CD4-positive, alpha-beta memory T cell (primary cell): ENCODE results near the gene ST14. TPM values are rescaled to one million over a fixed set of nuclear protein-coding genes. Genes with fewer than 3 reads are reported as not detected.

ENCODE experiments used
- CTCF ChIA-PET: fragments of 350-600 bp; sonication (Branson Sonifier 250); formaldehyde crosslinking; loops from one replicate; lab custom pipeline; 2021; ENCODE audit warnings: inconsistent platforms; ENCODE audit not compliant: partially characterized antibody; lab: Charles Lee
- POLR2A ChIA-PET: fragments of 350-600 bp; sonication (Branson Sonifier 250); formaldehyde crosslinking; loops from one replicate; lab custom pipeline; 2021; ENCODE audit not compliant: partially characterized antibody; lab: Charles Lee
- DNase-seq, 5 donors: peaks; one replicate each; pipeline versions ENCODE4 v3.0.0 to v3.0.0-alpha.2; 2020 to 2022; ENCODE audit warnings: mixed read lengths in 1 of 5
- H3K27ac ChIP-seq: one replicate; pipeline ENCODE4 v1.7.0; 2013; ENCODE audit warnings: low read depth, low read length
- H3K27me3 ChIP-seq: 2 replicates; pipeline ENCODE4 v1.7.0; 2013; ENCODE audit warnings: mild to moderate bottlenecking, low read length, moderate library complexity; ENCODE audit not compliant: insufficient read depth
- H3K36me3 ChIP-seq: 2 replicates; pipeline ENCODE4 v1.7.0; 2013; ENCODE audit warnings: mild to moderate bottlenecking, low read length, moderate library complexity; ENCODE audit not compliant: insufficient read depth
- H3K4me1 ChIP-seq: 2 replicates; pipeline ENCODE4 v1.7.0; 2013; ENCODE audit warnings: mild to moderate bottlenecking, low read length, moderate library complexity; ENCODE audit not compliant: insufficient read depth
- H3K4me3 ChIP-seq, 2 donors: one replicate each; pipeline ENCODE4 v1.7.0; 2013; ENCODE audit warnings: low read length in 2 of 2, mild to moderate bottlenecking in 1 of 2
- H3K9me3 ChIP-seq, 2 donors: one replicate each; pipeline ENCODE4 v1.7.0; 2013; ENCODE audit warnings: low read length in 2 of 2, control low read depth in 1 of 2; ENCODE audit not compliant: control insufficient read depth in 1 of 2
- H3K27ac Mint-ChIP-seq, 7 donors: one replicate each; pipeline ENCODE4 v1.8.0; 2020 to 2021; ENCODE audit warnings: mixed read lengths in 7 of 7, mild to moderate bottlenecking in 6 of 7, inconsistent platforms in 3 of 7, moderate library complexity in 3 of 7
- H3K27me3 Mint-ChIP-seq, 2 donors: one replicate each; pipeline ENCODE4 v1.8.0; 2020 to 2021; ENCODE audit warnings: mixed read lengths in 2 of 2
- H3K36me3 Mint-ChIP-seq, 2 donors: one replicate each; pipeline ENCODE4 v1.8.0; 2020 to 2021; ENCODE audit warnings: mixed read lengths in 2 of 2, inconsistent platforms in 1 of 2, mild to moderate bottlenecking in 1 of 2
- H3K4me1 Mint-ChIP-seq, 4 donors: one replicate each; pipeline ENCODE4 v1.8.0; 2020 to 2021; ENCODE audit warnings: mixed read lengths in 4 of 4, mild to moderate bottlenecking in 1 of 4
- H3K4me3 Mint-ChIP-seq, 8 donors: one replicate each; pipeline ENCODE4 v1.8.0; 2020 to 2021; ENCODE audit warnings: mixed read lengths in 8 of 8, mild to moderate bottlenecking in 7 of 8, moderate library complexity in 6 of 8, inconsistent platforms in 3 of 8
- H3K9me3 Mint-ChIP-seq, 8 donors: one replicate each; pipeline ENCODE4 v1.8.0; 2020 to 2021; ENCODE audit warnings: mixed read lengths in 8 of 8, mild to moderate bottlenecking in 5 of 8, inconsistent platforms in 3 of 8, moderate library complexity in 1 of 8
- intact Hi-C: fragments of 100-400 bp; cut with micrococcal nuclease; formaldehyde crosslinking; loops from one replicate; pipeline ENCODE4 v1.15.1; 2023
- polyA plus RNA-seq, 2 donors: library from polyadenylated mRNA; unstranded; fragments of 300-500 nt; fragmentation: Illumina TruSeq; gene quantifications; one replicate each; pipeline ENCODE4 v1.2.3, GENCODE V29; 2021
- total RNA-seq, 2 experiments: library from RNA; stranded (reverse); gene quantifications; one replicate each; pipeline ENCODE4 v1.2.3, GENCODE V29; 2021

Gene ST14
- total and polyA plus RNA-seq, 4 experiments from 2014 or later: 0.47 to 0.79 (median 0.72) TPM; not detected in 1

DNA sequence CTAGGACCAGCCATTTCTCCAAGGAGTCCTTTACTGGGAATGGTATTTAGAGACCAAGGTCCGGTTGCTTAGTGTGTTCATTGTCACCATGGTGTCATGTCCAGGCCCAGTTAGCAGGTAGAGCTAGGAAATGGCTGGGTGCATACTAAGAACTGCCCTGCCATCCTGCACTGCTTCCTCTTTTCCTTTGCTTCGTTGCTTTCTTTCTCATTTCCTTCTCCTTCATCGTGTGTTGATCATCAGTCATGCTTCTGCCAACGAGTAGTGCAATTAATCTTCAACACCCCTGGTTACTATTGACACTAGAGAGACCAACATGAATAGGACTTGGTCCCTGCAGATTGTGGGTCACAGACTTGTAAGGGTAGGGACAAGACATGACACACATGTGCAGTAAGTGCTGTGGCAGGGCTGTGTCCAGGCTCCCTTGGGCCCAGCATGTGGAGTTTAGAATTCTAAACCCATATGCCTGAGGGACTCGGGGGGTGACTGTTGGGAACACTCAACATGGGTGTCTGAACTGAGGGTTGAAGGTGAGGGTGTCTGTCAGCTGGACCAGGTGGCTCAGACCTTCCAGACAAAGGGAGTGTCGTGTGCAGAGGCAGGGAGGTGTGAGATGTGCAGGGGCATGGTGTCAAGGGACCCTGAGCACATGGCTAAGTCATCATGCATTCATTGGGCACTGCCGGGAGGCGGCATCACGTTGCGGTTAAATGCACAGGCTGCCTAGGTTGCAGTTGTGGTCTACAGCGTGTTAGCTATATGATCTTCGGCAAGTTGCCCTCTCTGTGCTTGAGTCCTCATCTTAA lies 42.6 kb downstream of the ST14 start:
- no peaks in the 10 kb centered on the region for H3K4me1 ChIP-seq
- DNase-seq: no peak
- no peaks in the 10 kb centered on the region for H3K36me3 Mint-ChIP-seq
- H3K27ac ChIP-seq: no peak overlapping the region
- no peaks in the 10 kb centered on the region for H3K36me3 ChIP-seq
- no peak overlapping the region for H3K4me3 Mint-ChIP-seq
- ChIA-PET POLR2A (no interaction called here), CTCF (interaction anchor here (0.8 to 1.8 kb wide), 3 partner anchors 11 to 917 kb away, joined by 3 to 6 read pairs (median 5); no protein-coding TSS in a partner anchor)
- H3K27me3 Mint-ChIP-seq: peaks cover 0 to 1% of the 10 kb centered on the region in 2 donors
- no peaks in the 10 kb centered on the region for H3K27me3 ChIP-seq
- no peak overlapping the region for H3K4me3 ChIP-seq
- H3K9me3 Mint-ChIP-seq: peaks cover 0 to 3% (median 0%) of the 10 kb centered on the region in 8 donors
- H3K9me3 ChIP-seq: no peaks in the 10 kb centered on the region
- H3K27ac Mint-ChIP-seq: no peak overlapping the region
- intact Hi-C loops: no loop called here
- H3K4me1 Mint-ChIP-seq: no peaks in the 10 kb centered on the region

- Mint-ChIP-seq H3K27me3 (peaks cover 1 to 2% of the 10 kb centered on the region in 2 donors), H3K9me3 (peaks cover 0 to 3% (median 0%) of the 10 kb centered on the region in 8 donors), H3K27ac (no peak overlapping the region), H3K36me3 (no peaks in the 10 kb centered on the region), H3K4me1 (no peaks in the 10 kb centered on the region), H3K4me3 (no peak overlapping the region)
- Histone ChIP-seq H3K36me3 (no peaks in the 10 kb centered on the region), H3K27ac (no peak overlapping the region), H3K9me3 (no peaks in the 10 kb centered on the region), H3K4me3 (no peak overlapping the region), H3K27me3 (no peaks in the 10 kb centered on the region), H3K4me1 (no peaks in the 10 kb centered on the region)
- CTCF ChIA-PET: interaction anchor here (0.8 to 1.7 kb wide), 2 partner anchors 10 to 918 kb away, joined by 3 to 5 read pairs; no protein-coding TSS in a partner anchor
- POLR2A ChIA-PET: no interaction called here
- intact Hi-C loops: no loop called here
- no peak for DNase-seq
Measured at GRCh38 chr11:130202818-130203689, 43.5 kb downstream of the ST14 start.

DNA sequence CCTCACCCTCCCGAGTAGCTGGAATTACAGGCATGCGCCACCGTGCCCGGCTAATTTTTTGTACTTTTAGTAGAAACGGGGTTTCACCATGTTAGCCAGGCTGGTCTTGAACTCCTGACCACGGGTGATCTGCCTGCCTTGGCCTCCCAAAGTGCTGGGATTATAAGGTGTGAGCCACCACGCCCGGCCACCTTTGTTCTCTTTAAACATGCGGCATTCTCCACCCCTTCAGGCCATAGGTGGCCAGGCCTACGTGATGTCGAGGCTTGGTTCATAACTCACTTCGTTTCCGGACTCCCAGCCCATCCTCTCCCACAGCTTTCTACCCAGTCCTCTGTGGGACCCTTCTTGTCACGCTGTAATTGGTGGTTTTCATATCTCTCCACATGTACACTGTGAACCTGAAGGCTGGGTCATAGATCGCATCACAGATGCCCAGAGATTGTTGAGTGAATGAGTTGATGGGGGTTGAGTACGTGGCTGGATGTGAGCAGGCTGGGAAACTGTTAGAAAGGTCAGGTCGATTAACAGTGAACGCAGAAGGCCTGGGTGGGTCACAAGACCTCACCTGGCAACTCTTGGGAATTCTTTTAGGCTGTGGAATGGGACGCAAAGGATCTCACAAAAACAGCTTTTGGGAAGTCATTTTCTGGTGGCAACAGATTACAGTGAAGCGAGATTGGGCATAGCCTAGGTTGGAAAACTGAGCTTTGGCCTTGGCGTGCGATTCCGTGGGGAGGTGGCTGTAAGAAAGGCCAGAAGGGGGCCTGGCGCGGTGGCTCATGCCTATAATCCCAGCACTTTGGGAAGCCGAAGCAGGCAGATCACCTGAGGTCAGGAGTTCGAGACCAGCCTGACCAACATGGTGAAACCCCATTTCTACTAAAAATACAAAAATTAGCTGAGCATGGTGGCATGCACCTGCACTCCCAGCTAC lies 44.5 kb downstream of the ST14 start:
- Mint-ChIP-seq H3K27ac (no peak overlapping the region), H3K27me3 (peaks cover 1 to 2% of the 10 kb centered on the region in 2 donors), H3K9me3 (peaks cover 0 to 2% (median 0%) of the 10 kb centered on the region in 8 donors), H3K36me3 (no peaks in the 10 kb centered on the region), H3K4me1 (no peaks in the 10 kb centered on the region), H3K4me3 (no peak overlapping the region)
- intact Hi-C loops: no loop called here
- no peak overlapping the region for H3K4me3 ChIP-seq
- no peak overlapping the region for H3K27ac ChIP-seq
- H3K9me3 ChIP-seq: no peaks in the 10 kb centered on the region
- POLR2A ChIA-PET: no interaction called here
- DNase-seq: no peak
- H3K36me3 ChIP-seq: no peaks in the 10 kb centered on the region
- H3K27me3 ChIP-seq: no peaks in the 10 kb centered on the region
- CTCF ChIA-PET: interaction anchor here (1.7 kb wide), 1 partner anchor 9 kb away, joined by 5 read pairs; no protein-coding TSS in a partner anchor
- H3K4me1 ChIP-seq: no peaks in the 10 kb centered on the region

DNA sequence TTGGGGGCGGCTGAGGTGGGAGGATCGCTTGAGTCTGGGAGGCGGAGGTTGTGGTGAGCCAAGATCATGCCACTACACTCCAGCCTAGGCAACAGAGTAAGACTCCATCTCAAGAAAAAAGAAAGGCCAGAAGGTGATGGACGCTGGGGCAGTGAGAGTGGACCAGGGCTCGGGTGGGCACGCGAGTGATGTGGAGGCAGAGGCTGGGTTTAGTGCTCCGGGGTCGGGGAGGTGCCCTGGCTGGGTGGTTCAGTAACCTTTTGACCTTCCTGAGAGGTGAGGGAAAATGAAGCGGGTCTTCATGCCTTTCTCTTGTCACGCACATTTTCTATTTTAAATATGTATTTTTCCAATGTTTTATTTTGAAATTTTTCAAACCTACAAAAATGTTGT lies 45.1 kb downstream of the ST14 start:
- Histone ChIP-seq H3K27me3 (no peaks in the 10 kb centered on the region), H3K4me1 (no peaks in the 10 kb centered on the region), H3K27ac (no peak overlapping the region), H3K9me3 (no peaks in the 10 kb centered on the region), H3K36me3 (no peaks in the 10 kb centered on the region), H3K4me3 (no peak overlapping the region)
- Mint-ChIP-seq H3K27ac (no peak overlapping the region), H3K4me3 (no peak overlapping the region), H3K4me1 (no peaks in the 10 kb centered on the region), H3K27me3 (peaks cover 1 to 2% of the 10 kb centered on the region in 2 donors), H3K9me3 (peaks cover 0 to 2% (median 0%) of the 10 kb centered on the region in 8 donors), H3K36me3 (no peaks in the 10 kb centered on the region)
- DNase-seq: no peak
- ChIA-PET CTCF (no interaction called here), POLR2A (no interaction called here)
- intact Hi-C loops: no loop called here

DNA sequence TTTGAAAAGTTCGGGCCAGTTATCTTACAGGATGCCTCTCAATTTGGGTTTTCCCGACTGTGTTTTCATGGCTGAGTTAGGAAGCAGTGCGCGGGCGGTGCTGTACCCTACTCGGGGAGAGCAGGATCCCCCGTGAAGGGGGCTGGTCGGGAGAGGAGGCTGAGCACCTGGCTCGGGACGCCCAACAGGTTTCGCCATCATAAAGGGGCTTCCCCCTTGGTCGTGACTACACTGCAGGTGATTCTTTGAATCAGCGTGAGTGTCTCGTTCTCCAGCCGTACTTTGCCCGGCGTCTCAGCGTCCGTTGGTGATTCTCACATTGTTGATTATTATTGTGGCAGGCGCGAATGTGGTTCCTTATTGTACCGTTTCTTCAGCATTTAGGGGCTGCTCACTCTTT lies 46.6 kb downstream of the ST14 start:
- Mint-ChIP-seq H3K4me3 (no peak overlapping the region), H3K27ac (no peak overlapping the region), H3K9me3 (peaks cover 0 to 2% (median 0%) of the 10 kb centered on the region in 8 donors), H3K4me1 (no peaks in the 10 kb centered on the region), H3K27me3 (peaks cover 3 to 5% of the 10 kb centered on the region in 2 donors), H3K36me3 (no peaks in the 10 kb centered on the region)
- H3K9me3 ChIP-seq: no peaks in the 10 kb centered on the region
- intact Hi-C loops: no loop called here
- no peaks in the 10 kb centered on the region for H3K27me3 ChIP-seq
- H3K4me3 ChIP-seq: no peak overlapping the region
- DNase-seq: no peak
- H3K36me3 ChIP-seq: no peaks in the 10 kb centered on the region
- ChIA-PET CTCF (no interaction called here), POLR2A (no interaction called here)
- H3K27ac ChIP-seq: no peak overlapping the region
- no peaks in the 10 kb centered on the region for H3K4me1 ChIP-seq

DNA sequence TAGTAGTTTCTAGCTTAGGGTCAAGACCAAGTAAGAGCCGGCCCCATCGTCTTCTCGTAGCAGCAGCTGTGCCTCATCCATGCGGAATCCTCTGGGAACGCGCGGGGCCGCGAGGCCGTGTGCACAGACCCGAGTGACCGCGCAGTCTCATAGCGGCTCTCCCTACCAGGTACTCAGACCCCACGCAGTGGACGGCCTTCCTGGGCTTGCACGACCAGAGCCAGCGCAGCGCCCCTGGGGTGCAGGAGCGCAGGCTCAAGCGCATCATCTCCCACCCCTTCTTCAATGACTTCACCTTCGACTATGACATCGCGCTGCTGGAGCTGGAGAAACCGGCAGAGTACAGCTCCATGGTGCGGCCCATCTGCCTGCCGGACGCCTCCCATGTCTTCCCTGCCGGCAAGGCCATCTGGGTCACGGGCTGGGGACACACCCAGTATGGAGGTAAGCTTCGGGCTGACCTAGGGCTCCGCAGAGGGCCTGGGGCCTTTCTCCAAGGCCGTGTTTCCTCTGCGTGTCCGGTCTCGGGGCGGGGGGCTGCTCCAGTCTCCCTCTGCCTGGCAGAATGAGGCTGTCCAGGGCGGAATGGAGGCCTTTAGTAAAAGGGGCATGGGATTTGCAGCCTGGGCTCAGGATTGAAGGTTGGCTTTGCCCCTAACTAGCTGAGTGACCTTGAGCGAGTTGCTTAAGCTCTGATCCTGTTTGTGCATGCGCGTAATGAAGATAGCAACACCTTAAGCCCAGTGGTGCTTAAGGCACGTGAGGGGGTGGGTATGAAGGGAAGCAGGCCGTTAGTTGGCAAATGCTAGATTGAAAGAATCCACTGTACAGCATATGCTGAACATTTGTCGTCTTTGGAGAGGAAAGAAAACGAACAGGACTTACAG lies 48.9 kb downstream of the ST14 start:
- Histone ChIP-seq H3K4me3 (no peak overlapping the region), H3K4me1 (peaks cover 6% of the 10 kb centered on the region), H3K27ac (no peak overlapping the region), H3K9me3 (no peaks in the 10 kb centered on the region), H3K27me3 (no peaks in the 10 kb centered on the region), H3K36me3 (no peaks in the 10 kb centered on the region)
- intact Hi-C loops: no loop called here
- Mint-ChIP-seq H3K36me3 (no peaks in the 10 kb centered on the region), H3K27me3 (peaks cover 6 to 9% of the 10 kb centered on the region in 2 donors), H3K4me3 (no peak overlapping the region), H3K4me1 (no peaks in the 10 kb centered on the region), H3K27ac (no peak overlapping the region), H3K9me3 (peaks cover 0 to 2% (median 0%) of the 10 kb centered on the region in 8 donors)
- DNase-seq: no peak
- ChIA-PET POLR2A (no interaction called here), CTCF (interaction anchor here (0.8 to 1.5 kb wide), 2 partner anchors 8 to 32 kb away, joined by 3 to 6 read pairs; no protein-coding TSS in a partner anchor)
